Kidney tubule cell (primary cell): ENCODE data around the gene PIP5KL1.
"Not testable (repeated sequence)": the region's sequence is repeated elsewhere in the genome, so short reads cannot be mapped to it uniquely, and the experiment has no call there.

Experiments used
- DNase-seq: peaks from one replicate; pipeline ENCODE4 v3.0.0-alpha.2; 2018; ENCODE audit warnings: low spot score

PIP5KL1 gene

DNA sequence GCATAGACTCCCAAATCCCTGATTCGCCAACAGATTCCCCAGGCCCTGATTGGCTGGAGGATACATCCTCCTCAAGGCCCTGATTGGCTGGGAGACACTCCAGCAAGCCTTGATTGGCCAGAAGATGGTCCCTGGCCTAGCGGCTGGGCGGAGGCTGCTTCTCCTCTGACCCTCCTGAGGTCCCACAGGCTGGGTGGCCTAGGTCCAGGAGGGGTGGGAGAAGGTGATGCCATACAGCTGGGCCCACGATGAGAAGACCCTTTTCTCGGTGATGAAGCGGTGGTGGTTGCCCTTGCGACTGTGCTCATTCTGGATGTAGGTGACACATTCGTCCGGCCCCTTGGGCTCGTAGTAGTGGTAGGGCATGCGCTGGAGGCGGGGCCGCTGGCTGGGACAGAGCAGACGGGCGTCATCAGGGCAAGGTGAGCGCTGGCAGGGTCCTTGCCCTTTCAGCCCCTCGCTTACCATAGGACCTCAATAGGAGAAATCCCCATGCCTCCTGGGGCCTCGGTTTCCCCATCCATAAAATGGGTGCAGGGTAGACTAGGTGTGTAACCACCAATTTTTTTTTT is 44.1 kb downstream of the PIP5KL1 start:
- no peak for DNase-seq

DNA sequence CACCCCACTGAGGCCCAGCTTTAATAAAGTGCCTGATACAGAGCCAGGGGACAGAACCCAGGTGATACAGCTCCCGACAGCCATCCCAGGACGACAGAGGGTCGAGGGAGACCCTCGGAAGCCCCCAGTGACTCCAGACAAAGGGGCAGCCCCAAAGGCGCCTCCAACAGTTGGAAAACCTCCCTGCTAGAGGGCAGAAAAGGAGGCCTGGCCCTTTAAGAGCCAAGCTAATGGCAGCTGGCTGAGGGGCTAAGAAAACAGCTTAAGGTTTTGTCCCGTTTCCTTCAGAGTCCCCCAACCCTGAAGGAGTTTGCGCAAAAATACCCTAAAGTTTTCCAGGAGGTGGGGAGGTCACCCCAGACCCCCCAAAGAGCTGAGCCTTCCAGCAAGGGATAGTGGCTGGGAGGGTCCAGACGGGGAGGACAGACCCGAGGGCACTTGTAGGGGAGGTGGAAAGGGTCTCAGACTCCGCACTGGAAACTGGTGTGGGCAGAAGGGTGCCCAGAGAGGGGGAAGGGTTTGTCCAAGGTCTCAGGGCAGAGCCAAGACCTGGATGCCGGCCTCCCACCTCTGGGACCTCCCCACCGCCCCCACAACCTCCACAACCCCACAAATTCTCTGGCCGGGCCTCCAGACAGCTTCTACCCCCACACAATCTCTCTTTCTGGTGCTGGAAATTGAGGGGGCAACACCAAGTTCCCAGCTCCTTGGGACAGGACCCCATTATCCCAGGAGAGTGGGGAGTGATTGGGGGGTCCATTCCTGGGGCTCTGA is 44.9 kb downstream of the PIP5KL1 start:
- DNase-seq: no peak

DNA sequence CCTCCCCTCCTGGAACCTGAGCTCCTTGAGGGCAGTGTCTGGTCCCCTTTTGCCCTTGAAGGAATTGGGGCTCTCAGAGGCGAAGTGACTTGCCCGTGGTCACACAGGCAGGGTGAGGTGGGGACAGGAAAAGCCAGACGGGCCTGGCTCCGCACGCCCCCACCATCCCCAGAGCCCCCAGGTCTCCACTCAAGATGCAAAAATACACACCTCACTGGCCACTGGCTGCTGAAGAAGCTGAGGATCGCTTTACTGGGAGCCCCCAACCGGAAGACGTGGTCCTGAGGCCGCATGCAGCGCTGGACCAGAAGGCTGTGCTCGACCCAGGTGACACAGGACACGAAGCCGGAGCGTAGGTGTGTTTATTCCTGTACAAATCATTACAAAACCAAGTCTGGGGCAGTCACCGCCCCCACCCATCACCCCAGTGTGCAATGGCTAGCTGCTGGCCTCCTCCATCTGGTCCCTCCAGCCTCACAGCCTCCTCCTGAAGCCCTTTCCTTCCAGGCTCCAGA is 45.5 kb downstream of the PIP5KL1 start:
- DNase-seq: no peak

DNA sequence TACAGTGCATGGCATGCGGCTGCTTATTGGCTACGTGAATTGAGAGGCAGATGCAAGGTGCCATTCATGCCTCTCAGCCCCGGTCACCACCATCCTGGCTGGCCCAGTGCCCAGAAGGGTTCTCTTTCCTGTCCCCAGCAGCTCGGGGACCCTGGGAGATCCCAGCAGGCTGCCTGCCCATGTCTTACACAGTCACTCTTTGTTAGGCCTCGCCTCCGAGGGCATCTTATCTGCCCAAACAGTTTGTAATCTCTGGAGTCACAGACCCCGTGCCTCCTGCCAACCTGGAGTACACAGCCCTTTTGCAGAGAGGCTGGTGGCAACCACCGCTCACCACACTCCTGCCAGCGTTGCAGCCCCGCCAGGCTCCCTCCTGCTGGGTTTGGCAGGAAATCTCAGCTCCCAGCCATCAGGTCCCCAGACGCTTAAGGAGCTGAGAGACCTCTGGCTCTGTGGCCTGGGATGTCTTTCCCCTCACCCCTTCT is 46.1 kb downstream of the PIP5KL1 start:
- no peak for DNase-seq

DNA sequence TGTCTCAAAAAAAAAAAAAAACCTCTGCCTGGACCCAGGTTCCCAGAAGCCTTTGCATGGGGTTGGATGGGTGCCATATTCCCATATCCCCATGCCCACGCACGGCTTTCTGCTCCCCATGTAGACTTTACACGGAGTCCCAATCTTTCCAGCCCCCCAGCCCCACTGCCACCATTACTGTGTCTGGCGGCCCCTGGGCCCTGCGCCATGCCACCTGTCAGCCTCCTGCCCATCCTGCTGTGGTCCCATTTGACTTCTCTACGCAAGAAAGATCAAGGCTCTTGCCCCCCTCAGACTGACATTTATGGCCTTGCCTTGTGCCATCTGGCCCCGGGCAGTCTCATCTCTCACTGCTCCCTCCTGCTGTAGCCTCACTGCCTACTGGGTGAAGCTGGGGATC is 46.6 kb downstream of the PIP5KL1 start:
- DNase-seq: no peak

DNA sequence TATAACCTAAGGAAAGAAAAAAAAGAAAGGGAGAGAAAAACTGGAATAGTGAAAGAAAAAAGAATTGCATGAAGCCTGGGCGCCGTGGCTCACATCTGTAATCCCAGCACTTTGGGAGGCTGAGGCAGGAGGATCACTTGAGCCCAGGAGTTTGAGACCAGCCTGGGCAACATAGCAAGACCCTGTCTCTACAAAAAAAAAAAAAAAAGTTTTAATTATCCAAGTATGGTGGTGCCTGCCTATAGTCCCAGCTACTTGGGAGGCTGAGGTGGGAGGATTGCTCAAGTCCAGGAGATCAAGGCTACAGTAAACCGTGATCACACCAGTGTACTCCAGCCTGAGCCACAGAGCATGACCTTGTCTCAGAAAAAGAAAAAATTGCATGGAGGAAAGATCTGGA is 48.9 kb downstream of the PIP5KL1 start:
- DNase-seq: not testable (repeated sequence)

DNA sequence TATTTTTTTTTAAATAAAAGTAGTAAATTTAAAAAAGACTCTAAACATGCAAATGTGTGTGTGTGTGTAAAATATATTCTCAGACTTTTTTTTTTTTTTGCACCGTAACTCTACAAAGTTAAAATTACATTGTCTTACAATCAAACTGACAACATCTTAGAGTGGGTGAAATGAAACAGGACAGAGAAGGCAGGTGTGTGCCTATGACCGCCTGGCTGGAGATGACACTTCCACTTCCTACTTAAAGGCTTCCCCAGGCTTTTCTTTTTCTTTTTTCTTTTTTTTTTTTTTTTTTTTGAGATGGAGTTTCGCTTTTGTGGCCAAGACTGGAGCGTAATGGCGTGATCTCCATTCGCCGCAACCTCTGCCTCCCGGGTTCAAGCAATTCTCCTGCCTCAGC is 50.4 kb downstream of the PIP5KL1 start:
- no peak for DNase-seq

DNA sequence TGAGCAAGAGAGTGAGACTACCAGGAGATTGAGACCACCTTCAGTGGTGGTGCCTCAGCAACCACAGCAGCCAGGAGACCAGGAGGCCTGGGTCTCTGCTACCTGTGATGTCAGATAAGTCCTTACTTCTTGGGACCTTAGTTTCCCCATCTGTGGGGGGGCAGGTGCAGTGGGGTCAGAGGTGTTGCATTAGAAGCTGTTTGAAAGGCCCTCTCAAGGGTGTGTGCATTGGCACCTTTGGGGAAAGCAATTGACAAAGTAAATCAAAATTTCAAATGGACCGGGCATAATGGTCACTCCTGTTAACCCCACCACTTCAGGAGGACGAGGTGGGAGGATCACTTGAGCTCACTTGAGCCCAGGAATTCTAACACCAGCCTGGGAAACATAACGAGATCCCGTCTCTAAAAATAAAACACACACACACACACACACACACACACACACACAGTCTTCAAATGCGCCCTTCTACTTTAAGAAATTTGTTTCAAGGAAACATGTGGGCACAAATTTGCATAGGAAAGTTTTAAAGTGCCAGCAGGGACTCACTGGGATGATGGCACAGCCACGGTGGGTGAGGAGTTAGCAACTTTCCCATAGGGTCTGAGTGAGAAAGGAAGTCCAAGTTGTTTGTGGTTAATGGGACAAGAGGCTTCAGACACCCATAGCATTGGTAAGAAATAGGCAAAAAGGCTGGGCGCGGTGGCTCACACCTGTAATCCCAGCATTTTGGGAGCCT is 51.8 kb downstream of the PIP5KL1 start:
- no peak for DNase-seq

DNA sequence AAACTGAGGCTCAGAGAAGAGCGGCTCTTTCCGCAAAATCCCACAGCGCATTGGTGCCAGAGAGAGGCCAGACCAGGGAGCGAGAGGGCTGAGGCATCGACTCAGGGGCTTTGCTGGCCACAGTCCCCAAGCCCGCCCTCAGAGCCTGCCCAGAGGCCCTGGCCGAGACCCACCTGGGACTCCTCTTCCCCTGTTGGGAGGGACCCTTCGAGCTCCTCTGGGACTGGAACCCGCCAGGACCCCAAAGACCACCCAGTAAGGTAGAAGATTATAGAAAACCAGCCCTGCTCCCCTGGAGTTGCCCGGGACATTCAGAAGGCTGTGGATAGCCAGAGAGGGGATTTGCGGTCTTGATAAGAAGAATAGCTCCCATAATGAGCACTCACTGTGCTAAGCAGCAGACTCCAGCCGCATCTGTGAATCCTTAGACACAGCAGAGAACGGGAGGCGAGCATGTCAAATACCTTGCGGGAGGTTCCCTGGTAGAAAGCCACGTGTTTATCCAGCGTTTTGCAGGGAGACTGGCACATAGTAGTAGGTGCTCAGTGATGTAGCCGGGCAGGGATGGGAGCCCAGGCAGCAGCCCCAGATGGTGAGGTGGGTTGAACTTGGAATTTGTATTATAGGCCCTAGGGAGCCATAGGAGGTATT is 52.5 kb downstream of the PIP5KL1 start:
- no peak for DNase-seq

DNA sequence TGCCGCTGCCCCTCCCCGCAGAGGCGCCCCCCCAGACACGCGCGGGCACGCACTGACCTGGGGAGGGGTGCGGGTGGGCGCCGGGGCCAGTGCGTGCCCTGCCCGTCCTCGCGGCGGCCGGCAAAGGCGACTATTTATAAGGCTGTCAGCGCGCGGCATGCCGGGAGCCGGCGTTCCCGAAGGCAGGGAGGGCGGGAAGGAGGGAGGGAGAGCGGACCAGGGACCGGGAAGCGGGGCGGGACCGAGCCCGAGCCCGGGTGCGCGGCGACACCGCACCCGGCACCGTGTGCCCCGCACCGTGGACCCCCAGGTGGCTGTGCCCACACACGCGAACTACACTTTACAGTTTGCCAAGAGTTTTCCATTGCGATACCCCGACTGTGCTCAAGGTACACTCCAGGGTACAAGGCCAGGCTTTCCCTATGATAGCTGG is 53.0 kb downstream of the PIP5KL1 start, which contains the start of gene AK1:
Gene AK1 (minus strand): TSS at position 110 of the 433 bp plus-strand sequence. CDS start 3,058 bp downstream, outside the sequence.
- peak; percentile 64 for DNase-seq

DNA sequence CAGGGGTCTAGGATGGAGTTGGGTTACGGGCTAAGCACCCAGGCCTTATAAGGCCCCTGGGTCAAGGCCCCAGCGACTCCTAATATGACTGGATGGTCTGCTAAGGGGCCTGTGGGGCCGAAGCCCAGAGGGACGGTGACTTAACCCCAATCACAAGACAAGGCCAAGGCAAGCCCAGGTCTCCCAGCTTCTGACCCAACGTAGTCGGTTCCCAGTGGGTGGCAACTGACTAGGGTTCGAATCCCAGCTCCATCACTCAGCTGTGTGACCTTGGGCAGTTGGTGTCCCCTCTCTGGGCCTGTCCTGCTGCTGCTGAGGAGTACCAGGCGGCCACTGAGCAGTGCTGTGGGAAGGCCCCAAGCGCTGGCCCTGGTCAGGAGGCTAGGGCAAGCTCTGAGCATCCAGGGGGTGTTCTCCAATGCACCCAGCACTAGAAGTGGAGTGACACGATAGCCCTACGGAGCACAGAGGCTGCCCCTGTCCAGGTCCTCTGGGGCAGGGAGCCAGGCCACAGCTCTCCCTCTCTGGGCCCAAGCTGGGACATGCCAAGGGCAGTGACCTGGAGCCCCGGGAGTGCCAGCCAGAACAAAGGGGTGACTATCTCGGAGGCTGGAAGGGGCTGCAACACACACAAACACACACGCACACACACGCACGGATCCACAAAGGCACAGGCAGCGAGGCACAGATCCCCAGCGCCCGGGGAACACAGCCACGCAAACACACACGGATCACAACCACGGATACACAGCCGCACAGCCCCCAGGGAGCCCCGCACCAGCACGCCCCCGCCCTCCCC is 53.6 kb downstream of the PIP5KL1 start:
- DNase-seq: peak; percentile 32

DNA sequence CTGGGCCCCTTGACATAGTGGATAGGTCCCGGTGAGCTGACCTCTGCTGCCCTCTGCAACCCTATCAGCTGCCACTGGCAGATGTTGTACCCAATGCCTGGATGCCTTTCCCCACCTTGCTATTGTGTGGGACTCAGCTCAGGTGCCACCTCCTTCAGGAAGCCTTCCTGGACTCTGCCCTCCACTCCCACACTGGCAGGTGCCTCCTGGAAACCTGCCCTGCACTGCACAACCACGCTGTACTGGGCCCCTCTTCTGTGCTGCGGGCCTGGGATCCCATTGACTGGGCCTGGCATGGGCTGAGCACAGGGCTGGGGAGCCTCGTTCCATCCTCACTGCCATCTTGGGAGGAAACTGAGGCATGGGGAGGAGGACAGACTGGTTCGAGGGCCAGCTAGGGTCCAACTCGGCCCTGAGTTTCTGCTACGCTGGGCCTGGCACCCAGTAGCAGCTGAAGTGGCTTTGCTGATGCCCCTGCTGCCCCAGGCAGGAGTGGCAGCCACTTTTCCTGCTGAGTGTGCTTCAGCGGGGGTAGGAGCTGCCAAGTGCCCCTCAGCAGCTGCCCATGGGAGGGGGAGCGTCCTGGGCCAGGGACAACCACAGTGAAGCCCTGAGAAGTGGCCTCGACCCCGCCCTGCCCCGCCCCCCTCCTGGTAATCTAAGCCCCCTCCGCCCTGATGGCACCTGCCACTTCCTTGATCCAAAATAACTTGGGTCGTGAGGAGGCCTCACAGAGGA is 54.4 kb downstream of the PIP5KL1 start:
- no peak for DNase-seq

DNA sequence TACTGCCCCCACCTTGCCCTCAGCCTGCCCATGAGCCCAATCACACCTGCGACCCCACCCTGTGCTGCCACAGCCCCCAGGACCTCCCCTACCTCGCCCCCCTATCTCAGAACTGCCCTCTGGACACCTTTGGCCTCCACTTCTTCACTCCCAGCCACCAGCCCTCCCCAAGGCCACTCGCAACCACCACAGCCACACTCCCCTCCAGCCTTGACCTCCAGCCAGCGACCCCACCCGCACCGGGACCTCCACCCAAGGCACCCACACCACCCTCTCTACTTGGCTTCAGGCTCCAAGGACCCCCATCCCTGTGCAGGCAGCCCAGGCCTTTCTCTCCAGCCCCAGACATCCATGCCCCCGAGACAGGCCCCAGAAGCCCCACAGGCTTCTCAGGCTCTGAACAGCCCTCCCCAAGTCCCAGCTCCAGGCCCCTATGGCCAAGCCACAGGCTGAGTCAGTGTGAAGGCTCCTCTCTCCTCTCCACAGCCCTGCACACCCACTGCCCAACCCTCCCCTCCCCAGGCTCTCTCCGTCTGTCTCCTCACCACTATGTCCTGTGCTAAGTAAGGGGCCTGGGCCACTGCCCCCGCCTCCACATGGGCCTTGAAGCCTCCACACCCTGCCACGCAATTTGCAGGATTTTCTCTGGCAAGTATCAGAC is 55.1 kb downstream of the PIP5KL1 start:
- no peak for DNase-seq

DNA sequence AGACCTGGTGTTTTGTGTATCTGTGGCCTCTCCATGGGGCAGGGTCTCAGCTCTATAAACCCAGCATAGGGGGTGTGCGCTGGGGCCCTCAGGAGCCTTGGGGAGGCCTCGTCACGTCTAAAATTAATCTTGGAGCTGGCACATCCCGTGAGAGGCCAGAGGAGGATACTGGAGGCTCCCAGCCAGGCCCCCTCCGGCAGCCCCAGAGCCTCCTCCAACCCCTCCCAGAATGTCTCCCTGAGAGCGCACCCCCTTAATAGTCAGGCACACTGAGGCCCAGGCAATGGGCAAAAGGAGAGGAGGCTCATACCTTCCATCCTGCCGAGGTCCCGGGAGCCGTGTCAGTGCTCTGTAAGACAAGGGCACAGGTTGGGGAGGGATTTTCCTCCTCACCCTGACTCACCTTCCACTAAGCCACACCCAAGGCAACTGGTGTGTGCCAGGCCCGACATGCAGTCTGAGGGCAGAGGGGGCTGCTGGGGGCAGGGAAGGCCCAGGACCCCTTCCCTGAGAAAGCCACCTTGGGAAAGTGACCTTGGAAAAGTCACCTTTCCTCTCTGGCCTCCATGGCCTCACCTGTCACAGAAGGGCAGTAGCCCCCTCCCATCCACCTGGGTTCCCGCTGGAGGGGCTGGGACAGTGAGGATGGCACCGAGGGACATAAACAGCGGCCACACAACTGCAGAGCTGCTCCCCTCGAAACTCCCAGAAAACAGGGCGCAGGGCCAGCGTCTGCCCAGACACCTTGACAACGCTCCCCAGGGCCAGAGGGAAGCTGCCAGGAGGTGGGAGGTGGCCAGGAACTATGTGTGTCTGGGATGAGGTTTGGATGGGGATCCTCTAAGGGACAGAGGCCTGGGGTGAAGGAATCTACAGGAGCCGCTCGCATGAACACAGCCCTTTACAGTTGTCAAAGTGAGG is 56.0 kb downstream of the PIP5KL1 start:
- DNase-seq: peak; percentile 60

DNA sequence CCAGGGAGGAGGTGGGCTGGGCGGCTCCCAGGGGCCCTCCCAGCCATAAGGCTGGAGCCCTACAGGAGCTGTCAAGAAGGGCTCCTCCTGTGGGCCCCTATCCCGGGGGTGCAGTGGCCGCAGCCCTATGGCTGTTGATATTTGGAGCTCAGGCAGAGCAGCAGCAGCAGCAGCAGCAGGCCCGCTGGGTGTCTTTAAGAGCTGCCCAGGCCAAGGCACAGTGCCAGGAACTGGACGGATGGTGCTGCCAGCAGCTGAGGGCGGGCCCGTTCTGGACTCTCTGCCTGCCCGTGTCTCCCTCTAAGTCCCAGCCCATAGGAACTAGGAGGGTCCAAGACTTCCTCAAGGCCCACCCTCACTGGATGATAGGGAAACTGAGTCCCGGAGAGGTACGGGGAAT is 56.7 kb downstream of the PIP5KL1 start:
- no peak for DNase-seq

DNA sequence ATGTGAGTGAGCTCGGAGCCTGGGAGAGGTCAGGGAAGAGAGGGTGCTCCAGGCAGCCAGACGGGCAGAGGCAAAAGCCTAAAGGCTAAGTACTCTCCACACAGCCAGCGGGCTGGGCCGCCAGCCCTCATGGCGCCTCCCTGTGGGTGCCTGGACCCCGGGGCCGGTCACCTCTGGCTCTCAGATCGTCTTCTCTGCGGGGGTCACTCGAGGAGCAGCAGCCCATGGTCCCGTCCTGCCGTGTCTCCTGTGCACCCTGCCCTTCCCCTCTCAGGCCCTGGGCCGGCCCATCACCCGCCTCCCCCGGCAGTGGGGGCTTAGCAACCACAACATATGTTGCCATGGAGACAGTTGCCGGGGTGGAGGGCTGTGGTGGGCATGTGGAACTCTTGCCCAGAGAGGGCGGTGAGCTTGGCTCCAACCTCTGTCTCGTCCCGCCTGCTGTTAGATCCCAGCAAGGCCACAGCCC is 57.3 kb downstream of the PIP5KL1 start:
- no peak for DNase-seq

DNA sequence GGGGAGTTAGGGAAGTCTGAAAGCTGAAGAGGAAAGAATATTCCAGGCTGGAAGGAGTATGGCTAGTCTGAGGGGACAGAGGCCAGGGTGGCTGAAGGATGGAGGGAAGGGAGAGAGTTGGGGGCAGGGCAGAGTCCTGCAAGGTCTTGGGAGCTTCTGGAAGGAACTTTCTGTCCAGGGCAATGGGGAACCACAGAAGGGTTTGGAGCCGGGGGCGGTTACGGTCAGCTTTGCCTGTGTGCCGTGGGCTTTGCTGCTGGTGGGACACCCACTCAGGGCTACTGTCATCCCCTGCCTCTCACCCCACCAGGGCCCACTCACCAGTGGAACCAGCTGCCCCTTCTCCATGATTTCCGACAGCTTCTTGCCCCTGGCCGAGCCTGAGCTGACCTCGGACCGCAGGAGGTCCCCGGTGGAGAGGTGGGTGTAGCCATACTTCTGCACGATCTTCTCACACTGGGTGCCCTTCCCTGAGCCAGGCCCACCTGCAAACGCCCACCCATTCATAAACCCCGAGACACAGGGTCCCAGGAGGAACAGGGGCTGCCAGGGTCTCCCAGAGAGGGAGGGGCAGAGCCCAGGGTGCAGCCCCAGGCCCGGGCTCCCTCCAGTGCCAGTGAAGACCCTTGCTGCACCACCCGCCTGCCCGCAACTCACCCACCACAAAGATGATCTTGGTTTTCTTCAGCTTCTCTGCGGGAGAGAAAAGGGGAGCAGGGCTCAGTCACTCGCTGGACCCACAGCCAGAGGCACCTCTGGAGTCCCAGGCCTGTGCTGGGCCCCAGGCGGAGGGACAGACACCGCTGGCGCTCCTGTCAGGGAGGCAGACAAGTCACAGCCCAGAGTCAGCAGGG is 58.0 kb downstream of the PIP5KL1 start:
- no peak for DNase-seq

DNA sequence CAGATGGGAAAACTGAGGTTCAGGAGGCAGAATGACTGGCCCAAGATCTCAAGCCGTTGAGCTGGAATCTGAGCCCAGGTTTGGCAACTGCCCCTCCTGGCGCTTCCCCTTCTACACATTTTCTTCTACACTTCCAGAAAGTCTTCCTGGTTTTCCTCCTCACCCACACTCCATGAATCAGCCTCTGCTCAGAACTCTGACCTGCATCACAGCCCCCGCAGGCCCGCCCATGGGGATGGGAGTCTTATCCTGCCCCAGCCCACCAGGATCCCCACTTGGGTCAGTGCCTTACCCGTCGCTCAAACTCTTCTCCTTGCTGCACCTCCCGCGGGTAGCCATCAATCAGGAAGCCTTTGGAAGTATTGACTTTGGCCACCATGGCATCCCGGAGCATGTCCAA is 59.0 kb downstream of the PIP5KL1 start:
- no peak for DNase-seq
